NK-92 (cell line): ENCODE measurements around the gene CRB1.

Experiments used
- DNase-seq: peaks from one replicate; lab custom pipeline; 2025; ENCODE audit not compliant: unreplicated experiment; lab: John Stamatoyannopoulos, UW

The CRB1 gene

DNA sequence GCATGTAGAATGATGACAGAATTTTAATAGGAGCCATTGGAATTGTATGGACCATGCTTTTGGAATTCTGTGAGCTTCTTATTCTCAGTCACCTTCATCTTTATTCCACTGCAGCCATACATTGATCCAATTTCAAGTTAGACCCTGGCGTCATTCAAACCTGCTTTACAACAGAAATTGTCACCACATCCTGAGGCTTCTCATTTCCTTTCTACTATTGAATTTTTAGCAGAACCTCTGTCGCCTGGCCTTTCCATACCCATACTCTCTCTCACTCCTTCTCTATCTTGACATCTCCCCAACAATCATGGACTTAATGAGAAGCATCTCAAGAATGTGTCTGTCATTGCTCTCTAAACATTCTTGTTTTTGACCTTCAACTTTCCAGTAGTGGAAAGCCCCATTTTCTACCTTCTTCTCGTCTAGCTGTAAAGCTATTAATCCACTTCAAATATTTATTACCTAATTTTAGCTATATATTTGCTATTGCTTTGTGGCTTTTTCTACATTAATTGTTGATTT is 74.1 kb downstream of the CRB1 start:
- DNase-seq = no peak

DNA sequence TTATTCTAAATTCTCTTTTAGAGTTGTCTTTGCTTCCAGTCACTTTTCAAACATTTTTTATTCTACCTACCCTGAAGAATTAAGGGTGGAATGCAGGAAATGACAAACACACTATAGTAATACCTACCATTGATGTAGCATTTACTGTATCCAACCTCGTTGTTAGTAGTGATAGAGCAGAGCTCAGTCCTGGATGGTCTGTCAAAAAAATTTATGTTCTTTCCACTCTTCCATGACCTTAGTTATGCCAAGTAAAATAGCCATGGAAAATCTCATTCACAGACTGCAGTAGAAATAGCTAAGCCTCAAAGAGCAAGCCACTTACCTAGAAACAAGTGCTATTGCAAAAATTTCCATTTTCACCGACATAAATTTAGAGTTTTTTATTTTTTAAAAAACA is 74.6 kb downstream of the CRB1 start:
- DNase-seq = no peak

DNA sequence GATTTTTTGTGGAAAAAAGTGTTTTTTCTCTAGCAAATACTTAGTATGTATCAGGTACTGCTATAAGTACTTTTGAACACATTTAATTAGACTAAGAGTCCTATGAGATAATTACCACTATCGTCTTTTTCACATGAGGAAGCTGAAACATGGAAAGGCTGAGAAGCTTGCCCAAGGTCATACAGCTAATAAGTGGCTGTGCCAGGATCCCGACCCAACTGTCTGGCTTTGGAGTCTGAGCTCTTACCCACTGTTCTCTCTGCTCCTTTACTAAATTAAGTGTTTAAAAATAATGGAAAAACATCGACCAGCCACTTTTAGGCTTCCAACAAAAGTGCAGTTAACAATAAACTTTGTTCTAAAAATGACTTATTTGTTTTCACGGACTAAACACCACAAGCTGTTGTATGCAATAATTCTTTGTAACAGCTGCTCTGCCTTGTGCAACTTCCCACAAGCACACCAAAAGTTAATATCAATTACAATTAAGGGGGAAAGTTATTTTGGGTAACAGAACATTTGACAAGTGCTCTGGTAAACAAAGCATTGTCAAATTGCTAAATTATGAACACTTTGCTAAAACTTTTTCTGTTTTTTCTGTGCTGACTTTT is 75.7 kb downstream of the CRB1 start:
- no peak for DNase-seq

DNA sequence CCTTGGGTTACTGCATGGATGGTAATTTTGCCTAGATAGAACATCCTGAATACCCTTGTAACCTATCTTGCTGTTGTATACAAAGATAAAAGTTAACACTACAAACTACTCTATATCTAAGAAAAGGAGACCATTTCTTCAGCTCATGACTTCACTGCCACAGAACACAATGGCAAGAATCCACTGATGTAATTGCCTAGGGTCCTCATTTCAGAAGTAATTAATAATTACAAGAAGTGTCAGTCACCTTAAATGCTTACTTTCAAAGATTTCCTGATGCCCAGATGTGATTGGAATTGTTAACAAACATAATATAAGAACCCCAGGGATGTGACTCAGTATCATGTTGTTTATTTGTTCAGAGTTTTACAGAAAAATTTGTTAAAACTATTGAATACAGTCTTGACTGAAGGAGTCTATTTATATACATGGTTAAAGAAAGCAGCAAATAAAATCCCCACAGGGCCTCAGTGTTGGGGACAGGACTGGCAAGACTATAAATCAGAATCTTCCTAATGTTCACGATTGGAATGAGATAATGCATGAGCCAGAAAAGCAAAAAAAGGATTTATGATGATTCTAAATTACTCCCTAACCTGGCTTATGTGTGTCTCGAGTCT is 83.9 kb downstream of the CRB1 start:
- DNase-seq = no peak

DNA sequence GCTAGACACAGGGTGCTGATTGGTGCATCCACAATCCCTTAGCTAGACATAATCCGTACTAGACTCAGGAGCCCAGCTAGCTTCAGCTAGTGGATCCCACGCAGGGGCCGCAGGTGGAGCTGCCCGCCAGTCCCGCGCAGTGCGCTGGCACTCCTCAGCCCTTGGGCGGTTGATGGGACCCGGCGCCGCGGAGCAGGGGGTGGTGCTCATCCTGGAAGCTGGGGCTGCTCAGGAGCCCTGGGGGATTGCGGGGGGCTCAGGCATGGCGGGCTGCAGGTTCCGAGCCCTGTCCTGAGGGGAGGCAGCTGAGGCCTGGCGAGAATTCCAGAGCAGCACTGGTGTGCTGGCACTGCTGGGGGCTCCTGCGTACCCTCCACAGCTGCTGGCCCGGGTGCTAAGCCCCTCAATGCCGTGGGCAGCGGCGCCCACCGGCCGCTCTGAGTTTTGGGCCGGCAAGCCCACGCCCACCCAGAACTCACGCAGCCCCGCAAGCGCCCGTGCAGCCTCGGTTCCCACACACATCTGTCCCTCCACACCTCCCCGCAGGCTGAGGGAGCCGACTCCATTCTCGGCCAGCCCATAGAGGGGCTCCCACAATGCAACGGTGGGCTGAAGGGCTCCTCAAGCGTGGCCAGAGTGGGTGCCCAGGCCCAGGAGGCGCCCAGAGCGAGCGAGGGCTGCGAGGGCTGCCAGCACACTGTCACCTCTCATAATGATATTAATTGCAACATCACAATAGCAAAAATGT is 87.4 kb downstream of the CRB1 start:
- DNase-seq = no peak

DNA sequence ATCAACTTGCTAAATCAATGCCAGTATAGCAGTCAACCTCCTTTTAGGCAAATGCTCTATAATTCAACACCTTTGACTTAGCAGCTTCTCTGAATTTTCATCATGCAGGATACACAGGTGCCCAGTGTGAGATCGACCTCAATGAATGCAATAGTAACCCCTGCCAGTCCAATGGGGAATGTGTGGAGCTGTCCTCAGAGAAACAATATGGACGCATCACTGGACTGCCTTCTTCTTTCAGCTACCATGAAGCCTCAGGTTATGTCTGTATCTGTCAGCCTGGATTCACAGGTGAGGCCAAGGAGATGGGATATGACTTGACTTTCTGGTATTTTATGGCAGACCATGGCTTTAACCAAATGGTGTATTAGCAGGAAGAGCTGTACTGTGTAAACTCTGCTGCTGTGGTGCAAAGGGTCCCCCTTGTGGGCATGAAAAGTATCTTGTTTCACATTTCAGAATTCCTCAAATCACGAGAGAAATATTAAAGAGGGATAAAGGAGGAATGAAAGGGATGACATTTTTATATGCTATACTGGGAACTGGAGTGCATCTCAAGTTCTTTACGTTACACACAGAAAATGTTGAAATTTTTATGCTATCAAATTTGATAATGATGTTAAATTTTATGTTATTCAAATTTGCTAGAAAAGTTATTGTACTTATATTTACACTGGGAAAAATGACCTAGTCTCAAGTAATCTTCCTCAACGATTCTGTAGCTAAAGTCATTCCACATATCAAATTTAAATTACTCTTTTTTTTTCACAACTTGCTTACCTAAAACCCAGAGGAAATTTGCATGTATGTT is 88.9 kb downstream of the CRB1 start:
- no peak for DNase-seq

DNA sequence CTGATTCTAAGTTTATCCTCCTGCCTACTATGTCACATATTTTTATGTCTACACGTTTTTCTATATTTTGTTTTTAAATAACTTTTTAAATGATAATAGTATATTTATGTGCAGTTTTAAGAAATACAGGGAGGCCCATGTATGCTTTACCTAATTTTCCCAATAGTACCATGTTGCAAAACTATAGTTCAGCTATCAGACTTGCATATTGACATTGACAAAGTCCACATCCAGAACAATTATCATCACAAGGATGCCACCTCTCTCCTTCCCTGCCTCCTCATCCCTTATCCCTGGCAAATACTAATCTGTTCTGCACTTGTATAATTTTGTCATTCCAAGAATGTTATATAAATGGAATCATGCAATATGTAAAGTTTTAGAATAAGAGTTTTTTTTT is 90.9 kb downstream of the CRB1 start:
- no peak for DNase-seq

DNA sequence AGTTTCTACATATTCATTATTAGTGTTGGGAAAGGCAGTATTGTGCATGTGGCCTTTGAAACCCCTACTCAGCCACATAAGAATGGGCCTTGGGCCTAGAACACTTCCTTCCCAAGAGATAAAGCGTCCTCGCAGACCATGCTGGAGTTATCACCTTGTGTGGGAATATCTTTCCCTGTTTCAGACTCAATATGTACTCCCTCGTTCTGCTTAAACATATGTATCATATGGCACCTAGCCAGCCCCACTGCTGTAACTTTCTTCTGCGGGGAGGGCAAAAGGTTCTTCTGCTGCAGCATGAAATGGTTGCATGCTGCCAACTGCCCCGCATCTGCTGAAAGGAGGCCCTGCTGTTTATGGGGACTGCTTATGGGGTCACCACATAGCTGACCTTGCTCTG is 92.0 kb downstream of the CRB1 start:
- DNase-seq = no peak

DNA sequence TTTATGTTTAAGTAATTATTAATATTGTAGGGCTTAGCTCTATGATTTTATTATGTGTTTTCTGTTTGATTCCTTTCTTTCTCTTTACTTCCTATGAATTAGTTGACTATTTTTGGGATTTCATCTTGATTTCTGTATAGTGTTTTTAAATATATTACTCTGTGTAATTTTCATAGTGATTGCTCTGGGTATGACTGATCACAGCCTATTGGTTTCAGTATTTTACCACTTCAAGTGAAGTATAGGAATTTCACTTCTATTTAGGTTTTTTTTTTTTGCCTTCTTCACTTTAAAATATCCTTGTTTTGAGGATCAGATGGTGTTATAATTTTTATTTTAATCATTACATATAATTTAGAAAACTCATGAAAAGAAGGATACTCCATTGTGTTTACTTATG is 94.8 kb downstream of the CRB1 start:
- no peak for DNase-seq

DNA sequence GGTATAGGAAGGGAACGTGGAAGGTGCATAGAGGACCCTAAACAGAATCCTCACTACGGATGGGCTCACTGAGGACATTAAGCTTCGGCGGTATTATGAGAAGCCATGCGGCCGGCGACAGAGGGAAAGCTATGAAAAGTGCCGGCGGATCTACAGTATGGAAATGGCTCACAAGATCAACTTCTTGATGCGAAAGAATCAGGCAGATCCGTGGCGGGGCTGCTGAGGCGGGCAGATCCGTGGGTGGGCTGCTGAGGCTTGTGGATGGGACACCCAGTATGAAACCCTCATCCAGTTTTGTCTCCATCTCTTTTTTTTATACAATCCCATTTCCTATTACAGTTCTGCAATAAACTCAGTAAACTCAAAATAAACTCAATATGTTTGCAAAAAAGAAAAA is 95.8 kb downstream of the CRB1 start:
- DNase-seq = no peak

DNA sequence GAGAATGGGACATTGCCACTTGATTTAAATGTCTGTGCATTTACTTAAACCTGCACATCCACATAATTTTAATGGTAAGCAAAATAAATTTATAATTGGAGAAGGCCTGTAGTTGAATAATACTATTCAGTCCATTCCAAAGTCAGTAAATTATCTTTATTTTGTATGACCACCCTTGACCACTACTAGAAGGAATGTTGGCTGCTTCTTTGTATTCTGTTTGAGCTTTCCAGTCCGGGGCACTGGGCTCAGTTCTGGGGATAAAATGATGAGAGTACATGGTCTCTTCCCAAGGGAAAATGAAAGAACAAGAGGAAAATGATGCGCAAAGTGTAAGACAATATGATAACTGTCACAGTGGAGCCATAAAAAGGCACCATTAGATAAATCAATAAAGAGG is 98.9 kb downstream of the CRB1 start:
- no peak for DNase-seq

DNA sequence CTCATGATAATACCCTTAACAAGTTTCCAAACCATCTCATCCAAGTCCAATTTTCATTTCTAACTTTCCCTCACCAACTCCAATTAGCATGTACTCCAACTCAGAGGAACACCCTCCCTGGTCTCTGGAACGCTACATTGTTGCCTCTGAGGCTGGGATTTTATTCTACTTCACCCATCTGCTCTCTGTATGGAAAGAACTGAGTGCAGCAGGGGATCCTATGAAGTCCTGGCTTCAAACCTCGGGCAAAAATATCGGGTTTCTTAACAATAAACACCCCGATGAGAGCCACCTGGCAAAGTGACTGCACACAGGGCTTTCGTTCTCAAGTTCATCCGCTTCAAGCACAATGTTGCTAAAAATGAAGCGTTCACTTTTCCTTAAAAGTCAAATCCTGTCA is 99.6 kb downstream of the CRB1 start:
- no peak for DNase-seq

DNA sequence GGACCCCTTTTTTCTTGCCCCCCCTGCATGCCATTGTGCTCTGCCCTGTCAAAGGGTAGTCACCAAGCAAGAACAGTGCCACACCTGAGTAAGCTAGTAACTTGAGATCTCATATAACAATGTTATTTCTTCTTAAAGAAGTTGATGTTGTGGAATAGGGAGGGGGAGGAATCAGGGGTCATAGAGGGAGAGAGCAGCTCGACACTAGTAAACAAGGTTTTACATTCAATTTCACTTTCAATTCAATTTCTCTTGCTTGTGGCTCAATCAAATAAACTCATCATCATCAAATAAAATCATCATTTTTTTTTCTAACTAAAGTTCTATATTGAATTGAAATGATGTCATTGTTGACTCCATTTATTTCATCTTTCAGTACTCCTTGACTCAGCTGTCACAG is 106.4 kb downstream of the CRB1 start:
- DNase-seq = no peak

DNA sequence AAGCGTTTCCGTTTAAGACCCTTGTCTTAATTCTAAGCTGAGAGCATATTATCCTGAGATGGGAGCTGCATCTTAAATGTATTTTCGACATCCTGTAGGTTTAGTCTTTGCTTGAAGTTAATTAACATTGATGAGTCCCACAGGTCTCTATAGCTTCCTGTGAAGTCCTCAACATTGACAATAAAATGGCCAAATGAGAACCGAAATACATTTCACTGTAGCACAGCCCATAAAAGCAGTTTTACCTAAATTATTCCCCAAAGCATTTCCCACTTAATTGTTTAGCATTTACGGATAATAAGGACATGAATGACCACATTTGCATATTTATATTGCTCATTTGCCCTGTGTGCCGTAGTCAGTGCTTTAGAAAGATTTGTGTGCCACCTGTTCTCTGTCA is 116.4 kb downstream of the CRB1 start:
- no peak for DNase-seq

DNA sequence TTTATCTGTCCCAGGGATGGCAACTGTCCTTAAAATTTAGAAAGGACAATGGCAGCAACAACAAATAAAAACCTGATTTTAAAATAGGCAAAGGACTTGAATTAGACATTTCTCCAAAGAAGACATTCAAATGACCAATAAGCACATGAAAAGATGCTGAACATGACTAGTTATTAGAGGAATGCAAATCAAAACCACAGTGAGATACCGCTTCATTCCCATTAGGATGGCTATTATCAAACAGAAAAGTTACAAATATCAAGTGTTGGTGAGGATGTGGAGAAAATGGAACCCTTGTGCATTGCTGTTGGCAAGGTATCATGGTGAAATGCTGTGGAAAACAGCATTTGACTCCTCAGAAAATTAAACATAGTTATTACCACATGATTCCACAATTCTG is 120.7 kb downstream of the CRB1 start:
- no peak for DNase-seq

DNA sequence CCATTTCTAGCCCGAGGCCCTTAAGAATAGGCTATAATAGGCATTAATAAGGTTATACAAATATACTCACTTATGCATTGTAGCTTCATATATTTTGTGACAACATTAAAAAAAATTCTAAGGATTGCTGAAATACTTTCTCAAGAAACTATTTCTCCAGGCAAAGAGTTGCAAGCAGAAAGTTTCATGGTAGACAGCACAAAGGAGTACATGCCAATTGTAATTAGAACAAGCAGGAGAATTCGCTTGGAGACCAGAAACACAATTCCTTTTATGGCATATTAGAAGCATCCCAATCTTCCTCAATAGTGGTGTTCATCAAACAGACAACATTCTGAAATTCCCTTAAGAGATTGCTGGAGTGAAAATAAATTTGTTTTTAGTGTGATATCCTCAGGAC is 122.8 kb downstream of the CRB1 start:
- DNase-seq = no peak

DNA sequence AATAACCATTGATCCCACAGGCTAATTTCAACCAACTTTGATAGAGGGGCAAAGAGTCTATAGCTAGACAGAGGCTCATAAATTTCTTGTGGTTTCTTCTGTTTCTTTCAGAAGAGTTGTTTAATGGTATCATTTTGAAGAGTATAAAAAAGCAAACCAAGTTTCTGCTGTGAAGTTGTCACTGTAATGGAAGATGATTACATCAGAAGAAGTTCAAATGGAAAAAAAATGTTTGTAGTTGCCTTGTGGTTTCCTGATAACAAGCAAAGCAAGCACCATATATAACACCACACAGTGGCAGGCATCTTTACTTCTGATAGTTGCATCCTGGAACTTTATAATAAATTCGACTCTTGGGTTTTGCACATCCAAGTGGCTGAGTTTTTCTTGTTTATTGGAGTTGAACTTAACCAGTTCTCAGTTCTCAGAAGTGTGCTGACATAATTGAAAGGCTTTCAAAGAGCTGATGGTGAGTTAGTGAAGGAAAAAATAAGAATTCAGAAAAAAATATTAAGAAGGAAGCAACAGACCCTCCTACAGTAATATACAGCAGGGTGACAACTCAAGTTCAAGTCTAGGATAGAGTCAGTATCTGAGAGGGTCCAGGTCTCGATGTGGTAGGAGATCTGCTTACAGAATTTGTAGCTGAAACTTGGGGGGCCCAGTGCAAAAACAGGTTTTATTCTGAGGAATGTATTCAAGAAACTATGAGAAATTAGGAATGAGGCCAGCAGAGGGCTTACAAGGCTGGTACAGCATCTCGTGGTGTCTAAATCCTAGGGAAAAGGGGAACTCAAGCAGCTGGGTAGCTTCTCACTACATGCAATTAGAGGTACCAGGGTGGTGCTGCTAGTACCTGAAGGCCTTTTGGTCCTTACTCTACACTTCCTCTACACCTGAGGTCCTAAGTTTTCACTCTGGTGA is 123.5 kb downstream of the CRB1 start:
- DNase-seq = no peak

DNA sequence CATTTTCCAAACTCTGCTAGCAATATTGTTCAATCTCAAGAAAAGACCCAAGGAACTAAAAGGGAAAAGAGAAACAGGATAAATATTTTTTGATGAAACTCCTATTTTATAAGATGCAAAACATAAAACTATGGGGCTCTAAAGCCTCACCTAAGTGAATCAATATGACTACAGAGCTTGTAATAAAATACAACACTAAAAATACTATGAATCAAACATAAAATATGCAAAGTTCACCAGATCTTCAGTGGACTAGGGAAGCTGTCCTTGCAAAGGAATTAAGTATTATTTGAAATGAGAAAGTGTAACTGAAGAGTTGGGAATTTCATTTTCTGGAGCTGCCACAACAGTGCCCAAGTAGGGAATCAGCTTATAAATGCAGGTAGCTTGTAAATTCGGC is 124.5 kb downstream of the CRB1 start:
- DNase-seq = no peak

DNA sequence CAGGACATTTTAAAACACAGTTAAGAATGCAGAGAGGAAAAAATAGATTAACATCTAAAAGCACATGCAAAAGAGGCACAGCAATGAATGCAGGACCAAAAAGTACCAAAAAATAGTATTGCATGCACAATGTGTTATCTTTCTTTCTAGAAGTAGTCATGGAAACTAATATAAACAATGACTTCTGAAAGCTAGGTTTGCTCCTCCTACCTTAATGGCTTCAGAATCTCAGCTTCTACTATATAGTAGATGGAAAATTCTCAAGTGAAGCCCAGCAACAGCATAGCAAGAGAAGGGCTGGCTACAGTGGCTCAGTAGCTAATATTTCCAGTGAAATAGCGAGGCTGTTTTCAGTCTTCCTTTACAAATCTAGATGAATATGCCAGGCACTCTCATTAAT is 125.1 kb downstream of the CRB1 start:
- DNase-seq = no peak

DNA sequence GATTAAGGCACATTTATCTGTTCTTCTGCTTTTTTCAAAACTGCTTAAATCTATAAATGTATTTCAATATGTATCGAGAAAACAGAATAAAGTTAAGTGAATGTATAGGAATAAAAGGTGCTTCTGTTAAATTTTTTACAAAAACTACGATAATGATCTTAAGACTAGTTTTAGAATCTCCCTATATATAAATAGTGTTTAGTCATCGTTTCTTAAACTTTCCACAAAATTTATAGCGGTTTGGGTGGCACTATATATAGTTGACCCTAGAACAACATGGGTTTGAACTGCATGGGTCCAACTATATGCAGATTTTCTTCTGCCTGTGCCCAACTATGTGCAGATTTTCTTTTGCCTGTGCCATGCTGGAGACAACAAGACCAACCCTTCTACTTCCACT is 125.7 kb downstream of the CRB1 start:
- DNase-seq = no peak
